Mammary epithelial cell (primary cell): ENCODE measurements around the gene NFKBIE.

Experiments
- EZH2 ChIP-seq: IDR thresholded peaks from 2 replicates; pipeline ENCODE4 v1.6.1; 2012; ENCODE audit warnings: low read length, inconsistent platforms, borderline replicate concordance
- TF ChIP-seq, protein P1 (sequence below), 2 donors: IDR thresholded peaks in 1 of 2; conservative IDR thresholded peaks in 1 of 2; 2 replicates each; pipeline ENCODE4 v1.5.1; 2011 to 2012; ENCODE audit warnings: inconsistent platforms in 2 of 2, low read length in 2 of 2, mild to moderate bottlenecking in 2 of 2, control low read depth in 1 of 2, low read depth in 1 of 2; ENCODE audit not compliant: insufficient read depth in 1 of 2; ENCODE audit errors: extremely low read depth in 1 of 2

- TF ChIP-seq, protein P1, sequence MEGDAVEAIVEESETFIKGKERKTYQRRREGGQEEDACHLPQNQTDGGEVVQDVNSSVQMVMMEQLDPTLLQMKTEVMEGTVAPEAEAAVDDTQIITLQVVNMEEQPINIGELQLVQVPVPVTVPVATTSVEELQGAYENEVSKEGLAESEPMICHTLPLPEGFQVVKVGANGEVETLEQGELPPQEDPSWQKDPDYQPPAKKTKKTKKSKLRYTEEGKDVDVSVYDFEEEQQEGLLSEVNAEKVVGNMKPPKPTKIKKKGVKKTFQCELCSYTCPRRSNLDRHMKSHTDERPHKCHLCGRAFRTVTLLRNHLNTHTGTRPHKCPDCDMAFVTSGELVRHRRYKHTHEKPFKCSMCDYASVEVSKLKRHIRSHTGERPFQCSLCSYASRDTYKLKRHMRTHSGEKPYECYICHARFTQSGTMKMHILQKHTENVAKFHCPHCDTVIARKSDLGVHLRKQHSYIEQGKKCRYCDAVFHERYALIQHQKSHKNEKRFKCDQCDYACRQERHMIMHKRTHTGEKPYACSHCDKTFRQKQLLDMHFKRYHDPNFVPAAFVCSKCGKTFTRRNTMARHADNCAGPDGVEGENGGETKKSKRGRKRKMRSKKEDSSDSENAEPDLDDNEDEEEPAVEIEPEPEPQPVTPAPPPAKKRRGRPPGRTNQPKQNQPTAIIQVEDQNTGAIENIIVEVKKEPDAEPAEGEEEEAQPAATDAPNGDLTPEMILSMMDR (conservative IDR thresholded peaks at IDR 0.05 in 1 of 2, IDR thresholded peaks at IDR 0.05 in 1 of 2; ENCODE audit: extremely low read depth in 1 of 2, insufficient read depth in 1 of 2, low read depth in 1 of 2, low read length in 2 of 2), result no peak
- TF ChIP-seq EZH2, result no peak
These were observed 8.7 kb downstream of the NFKBIE start for GRCh38 chr6:44256775-44257024.
